Glutamatergic neuron (in vitro differentiated cells): ENCODE measurements around the gene TRIM68. TPM values are rescaled to one million over a fixed set of nuclear protein-coding genes. Genes with fewer than 3 reads are reported as not detected.

Experiments used
- DNase-seq: peaks from one replicate; pipeline ENCODE4 v3.0.0; 2022
- H3K27ac Mint-ChIP-seq: one replicate; pipeline ENCODE4 v1.8.0; 2020; ENCODE audit warnings: mild to moderate bottlenecking, mixed read lengths, inconsistent platforms; ENCODE audit not compliant: unreplicated experiment
- H3K27me3 Mint-ChIP-seq: one replicate; pipeline ENCODE4 v1.8.0; 2020; ENCODE audit warnings: mild to moderate bottlenecking, moderate library complexity, mixed read lengths, inconsistent platforms; ENCODE audit not compliant: unreplicated experiment
- H3K36me3 Mint-ChIP-seq: one replicate; pipeline ENCODE4 v1.8.0; 2020; ENCODE audit warnings: mild to moderate bottlenecking, mixed read lengths, inconsistent platforms; ENCODE audit not compliant: unreplicated experiment
- H3K4me1 Mint-ChIP-seq: one replicate; pipeline ENCODE4 v1.8.0; 2020; ENCODE audit warnings: mild to moderate bottlenecking, low read depth, mixed read lengths, inconsistent platforms; ENCODE audit not compliant: unreplicated experiment
- H3K4me3 Mint-ChIP-seq: one replicate; pipeline ENCODE4 v1.8.0; 2020; ENCODE audit warnings: mild to moderate bottlenecking, mixed read lengths, inconsistent platforms; ENCODE audit not compliant: unreplicated experiment
- H3K9me3 Mint-ChIP-seq: one replicate; pipeline ENCODE4 v1.8.0; 2020; ENCODE audit warnings: mild to moderate bottlenecking, moderate library complexity, mixed read lengths, inconsistent platforms; ENCODE audit not compliant: unreplicated experiment
- CTCF ChIP-seq: fragments of 200-600 bp; sonication (generic); IDR thresholded peaks from one replicate; pipeline ENCODE4 v1.5.0; 2021; ENCODE audit not compliant: partially characterized antibody, unreplicated experiment
- total RNA-seq: library from RNA; stranded (reverse); fragmentation: NEBNext Ultra II Directional; extraction: Animal tissue kit (Norgen Biotek cat#: 25700); gene quantifications from one replicate; pipeline ENCODE4 v1.2.1, GENCODE V29; 2021; ENCODE audit not compliant: unreplicated experiment

The TRIM68 gene
- total RNA-seq, 1 donor from 2014 or later, result 3.9 TPM

GRCh38 chr11:4580124-4580523 lies 27.9 kb downstream of the TRIM68 start:
- no peak for TF ChIP-seq CTCF
- Mint-ChIP-seq H3K4me3 (no peak overlapping the region), H3K9me3 (no peaks in the 10 kb centered on the region), H3K36me3 (no peaks in the 10 kb centered on the region), H3K27me3 (no peaks in the 10 kb centered on the region), H3K27ac (no peak overlapping the region), H3K4me1 (no peaks in the 10 kb centered on the region)
- DNase-seq, result no peak

GRCh38 chr11:4578624-4579023 lies 29.4 kb downstream of the TRIM68 start:
- Mint-ChIP-seq H3K4me1 (no peaks in the 10 kb centered on the region), H3K27me3 (no peaks in the 10 kb centered on the region), H3K9me3 (no peaks in the 10 kb centered on the region), H3K36me3 (no peaks in the 10 kb centered on the region), H3K4me3 (no peak overlapping the region), H3K27ac (no peak overlapping the region)
- TF ChIP-seq CTCF, result no peak
- DNase-seq, result no peak

- Mint-ChIP-seq H3K36me3 (no peaks in the 10 kb centered on the region), H3K9me3 (no peaks in the 10 kb centered on the region), H3K4me3 (no peak overlapping the region), H3K27me3 (no peaks in the 10 kb centered on the region), H3K4me1 (no peaks in the 10 kb centered on the region), H3K27ac (no peak overlapping the region)
- DNase-seq, result no peak
- no peak for TF ChIP-seq CTCF
Measured at GRCh38 chr11:4577761-4578160, 30.3 kb downstream of the TRIM68 start.

- Mint-ChIP-seq H3K4me1 (no peaks in the 10 kb centered on the region), H3K9me3 (no peaks in the 10 kb centered on the region), H3K27ac (no peak overlapping the region), H3K4me3 (no peak overlapping the region), H3K27me3 (no peaks in the 10 kb centered on the region), H3K36me3 (no peaks in the 10 kb centered on the region)
- TF ChIP-seq CTCF, result no peak
- DNase-seq, result no peak
Measured at GRCh38 chr11:4576880-4577279, 31.2 kb downstream of the TRIM68 start.

GRCh38 chr11:4569075-4569474 lies 39.0 kb downstream of the TRIM68 start:
- Mint-ChIP-seq H3K36me3 (peaks cover 5% of the 10 kb centered on the region), H3K4me1 (no peaks in the 10 kb centered on the region), H3K4me3 (no peak overlapping the region), H3K27ac (no peak overlapping the region), H3K9me3 (no peaks in the 10 kb centered on the region), H3K27me3 (no peaks in the 10 kb centered on the region)
- no peak for DNase-seq
- TF ChIP-seq CTCF, result no peak
